Muscle layer of duodenum (tissue), 2 donors: Measurements from ENCODE around the gene CYBB.
A peak's percentile ranks its signal among the peaks of the same experiment; 100 is the strongest.
"Not testable (repeated sequence)": the region's sequence is repeated elsewhere in the genome, so short reads cannot be mapped to it uniquely, and the experiment has no call there.

Experiments used
- H3K27ac ChIP-seq: one replicate; pipeline ENCODE4 v1.7.0; 2013; ENCODE audit warnings: mild to moderate bottlenecking, low read length
- H3K27me3 ChIP-seq: one replicate; pipeline ENCODE4 v1.7.0; 2013; ENCODE audit warnings: low read depth, mild to moderate bottlenecking, control low read depth, low read length
- H3K36me3 ChIP-seq, 2 donors: one replicate each; pipeline ENCODE4 v1.7.0; 2013; ENCODE audit warnings: low read length in 2 of 2, control low read depth in 1 of 2, mild to moderate bottlenecking in 1 of 2; ENCODE audit not compliant: insufficient read depth in 2 of 2, control insufficient read depth in 1 of 2
- H3K4me1 ChIP-seq, 2 donors: one replicate each; pipeline ENCODE4 v1.7.0; 2013; ENCODE audit warnings: low read length in 2 of 2, mild to moderate bottlenecking in 2 of 2, control low read depth in 1 of 2, moderate library complexity in 1 of 2; ENCODE audit not compliant: insufficient read depth in 2 of 2, control insufficient read depth in 1 of 2
- H3K4me3 ChIP-seq, 2 donors: one replicate each; pipeline ENCODE4 v1.7.0; 2013; ENCODE audit warnings: low read length in 2 of 2, low read depth in 1 of 2, mild to moderate bottlenecking in 1 of 2
- H3K9me3 ChIP-seq, 2 donors: one replicate each; pipeline ENCODE4 v1.7.0; 2013; ENCODE audit warnings: low read length in 2 of 2, control low read depth in 1 of 2, mild to moderate bottlenecking in 1 of 2; ENCODE audit not compliant: control insufficient read depth in 1 of 2
- donor health status: healthy.

The CYBB gene

DNA sequence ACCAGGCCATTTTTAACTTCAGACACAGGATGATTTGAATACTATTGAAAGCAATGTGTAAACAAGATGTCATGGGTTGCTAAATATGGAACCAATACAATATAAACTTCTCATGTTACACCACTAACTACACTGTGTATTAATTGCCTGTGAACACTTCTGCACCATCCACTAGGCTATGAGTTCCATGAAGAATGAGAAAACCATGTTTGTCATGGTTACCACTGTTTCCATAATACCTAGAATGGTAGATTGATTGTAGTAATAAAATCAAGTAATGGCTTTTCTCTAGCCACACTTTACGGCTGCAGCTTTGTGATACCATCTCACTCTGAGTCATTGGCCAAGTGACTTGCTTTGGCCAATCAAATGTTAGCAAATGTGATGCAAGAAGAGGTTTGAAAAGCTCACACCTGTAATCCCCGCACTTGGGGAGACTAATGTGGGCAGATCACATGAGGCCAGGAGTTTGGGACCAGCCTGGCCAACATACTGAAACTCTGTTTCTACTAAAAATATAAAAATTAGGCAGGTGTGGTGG, 19.9 kb upstream of the CYBB start:
- Histone ChIP-seq H3K27ac (no peak overlapping the region), H3K36me3 (no peaks in the 10 kb centered on the region), H3K27me3 (no peaks in the 10 kb centered on the region), H3K9me3 (no peaks in the 10 kb centered on the region), H3K4me3 (no peak overlapping the region), H3K4me1 (no peaks in the 10 kb centered on the region)

DNA sequence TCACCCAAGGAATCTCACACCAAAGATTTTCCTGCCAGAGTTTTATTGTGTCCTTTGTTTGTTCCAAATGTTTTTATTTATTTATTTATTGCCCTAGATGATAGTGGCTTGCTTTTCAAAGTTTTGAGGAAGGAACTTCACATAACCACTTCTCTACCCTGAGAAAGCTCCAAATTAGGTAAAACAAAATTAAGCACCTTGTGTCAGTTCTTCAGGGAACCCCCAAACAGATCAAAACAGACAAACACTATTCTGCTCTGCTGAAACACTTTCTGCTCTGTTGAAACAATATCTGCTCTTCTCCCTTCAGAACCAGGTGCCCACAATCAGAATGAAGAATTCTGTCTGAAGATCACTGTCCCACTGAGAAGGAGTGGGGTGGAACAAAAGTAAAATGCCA, 16.5 kb upstream of the CYBB start:
- no peaks in the 10 kb centered on the region for H3K27me3 ChIP-seq
- H3K36me3 ChIP-seq, result no peaks in the 10 kb centered on the region
- H3K27ac ChIP-seq, result no peak overlapping the region
- no peaks in the 10 kb centered on the region for H3K4me1 ChIP-seq
- no peaks in the 10 kb centered on the region for H3K9me3 ChIP-seq
- no peak overlapping the region for H3K4me3 ChIP-seq

DNA sequence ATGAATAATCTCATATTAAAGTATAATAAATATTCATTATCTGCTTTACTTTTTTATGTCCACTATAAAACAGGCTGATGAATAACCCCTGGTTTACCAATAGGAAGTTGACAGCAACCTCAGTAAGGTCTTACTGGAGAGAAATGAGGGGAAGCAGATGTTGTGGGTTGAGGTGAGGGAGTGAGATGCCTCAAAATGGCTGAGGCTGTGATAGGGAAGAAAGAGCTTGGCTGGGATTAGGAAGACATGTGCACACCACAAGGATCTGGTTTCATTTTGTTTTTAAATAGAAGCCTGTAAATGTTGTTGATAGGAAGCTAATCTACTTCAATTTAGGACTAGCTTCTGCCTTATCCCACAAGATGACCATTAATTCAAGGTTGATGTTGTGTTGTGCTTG, 14.4 kb upstream of the CYBB start:
- no peaks in the 10 kb centered on the region for H3K27me3 ChIP-seq
- H3K36me3 ChIP-seq, result no peaks in the 10 kb centered on the region
- H3K4me1 ChIP-seq, result no peaks in the 10 kb centered on the region
- no peak overlapping the region for H3K27ac ChIP-seq
- H3K4me3 ChIP-seq, result no peak overlapping the region
- H3K9me3 ChIP-seq, result no peaks in the 10 kb centered on the region

DNA sequence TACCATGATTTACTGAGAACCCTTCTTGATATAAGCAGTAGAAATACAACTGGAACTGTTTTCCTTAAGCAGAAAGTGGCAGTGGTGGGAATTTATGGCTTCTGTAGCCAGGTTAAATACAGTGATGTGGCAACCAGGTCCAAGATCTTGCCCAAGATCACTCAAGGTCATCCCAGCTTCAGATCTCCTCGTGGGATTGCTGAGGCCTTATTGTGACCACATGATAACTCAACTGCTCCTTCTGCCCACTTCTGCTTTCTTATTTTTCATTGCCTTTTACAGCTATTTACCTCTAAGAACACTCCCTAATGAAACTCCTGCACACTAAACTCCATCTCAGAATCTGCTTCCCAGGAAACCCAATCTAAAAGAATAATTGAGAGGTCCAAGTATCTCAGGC, 12.4 kb upstream of the CYBB start:
- Histone ChIP-seq H3K4me3 (no peak overlapping the region), H3K27ac (no peak overlapping the region), H3K4me1 (no peaks in the 10 kb centered on the region), H3K27me3 (no peaks in the 10 kb centered on the region), H3K36me3 (no peaks in the 10 kb centered on the region), H3K9me3 (no peaks in the 10 kb centered on the region)

GRCh38 chrX:37768866-37769265, 11.0 kb upstream of the CYBB start:
- not testable (repeated sequence) for H3K27me3 ChIP-seq, H3K36me3 ChIP-seq, H3K4me3 ChIP-seq, H3K9me3 ChIP-seq, H3K27ac ChIP-seq, H3K4me1 ChIP-seq

GRCh38 chrX:37776283-37776986, 3.4 kb upstream of the CYBB start:
- Histone ChIP-seq H3K4me3 (no peak overlapping the region), H3K27me3 (no peaks in the 10 kb centered on the region), H3K27ac (no peak overlapping the region), H3K4me1 (no peaks in the 10 kb centered on the region), H3K36me3 (no peaks in the 10 kb centered on the region), H3K9me3 (no peaks in the 10 kb centered on the region)

DNA sequence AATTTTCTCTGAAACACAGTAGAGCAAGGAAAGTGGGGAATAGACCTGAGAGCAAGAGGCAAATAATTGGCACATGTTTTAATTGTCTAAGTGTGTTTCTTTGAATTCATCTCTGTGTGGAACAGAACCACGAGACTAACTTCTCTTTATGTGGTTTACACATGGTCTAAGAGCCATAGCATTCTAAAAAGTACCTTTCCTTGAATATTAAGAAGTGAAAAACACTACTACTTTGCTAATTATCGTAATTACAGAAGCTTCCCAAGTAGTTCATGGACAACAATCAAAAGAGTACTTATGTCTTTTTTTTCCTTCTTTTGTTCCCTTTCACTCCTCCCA, 2.9 kb upstream of the CYBB start:
- Histone ChIP-seq H3K4me1 (no peaks in the 10 kb centered on the region), H3K27ac (no peak overlapping the region)

DNA sequence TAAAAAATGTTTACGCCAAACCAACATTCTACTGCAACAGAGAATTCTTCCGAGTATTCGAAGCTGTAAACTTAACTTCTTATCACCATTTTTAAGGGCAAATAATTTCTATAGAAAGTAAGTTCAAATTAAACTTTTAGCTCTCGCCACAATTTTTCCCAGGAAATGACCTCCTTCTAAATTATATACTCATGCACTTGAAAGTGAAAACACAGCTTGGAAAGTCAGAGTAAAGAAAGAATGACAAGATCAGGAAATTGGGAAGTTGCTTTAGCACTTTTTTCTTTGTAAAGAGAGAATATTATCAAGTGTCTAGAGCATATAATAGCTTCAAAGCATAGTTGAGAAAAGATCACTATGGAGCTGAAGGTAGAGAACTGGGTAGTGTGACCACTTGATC, 1.2 kb downstream of the CYBB start:
- H3K4me1 ChIP-seq, result no peaks in the 10 kb centered on the region
- H3K9me3 ChIP-seq, result no peaks in the 10 kb centered on the region
- no peaks in the 10 kb centered on the region for H3K27me3 ChIP-seq
- no peak overlapping the region for H3K27ac ChIP-seq
- H3K36me3 ChIP-seq, result no peaks in the 10 kb centered on the region
- peak overlapping the region in 1 of 2 donors; percentile 27 for H3K4me3 ChIP-seq

More for the DNA sequence above, 2.9 kb upstream of the CYBB start:
- Histone ChIP-seq H3K36me3 (no peaks in the 10 kb centered on the region), H3K4me3 (no peak overlapping the region), H3K9me3 (no peaks in the 10 kb centered on the region), H3K27me3 (no peaks in the 10 kb centered on the region)

DNA sequence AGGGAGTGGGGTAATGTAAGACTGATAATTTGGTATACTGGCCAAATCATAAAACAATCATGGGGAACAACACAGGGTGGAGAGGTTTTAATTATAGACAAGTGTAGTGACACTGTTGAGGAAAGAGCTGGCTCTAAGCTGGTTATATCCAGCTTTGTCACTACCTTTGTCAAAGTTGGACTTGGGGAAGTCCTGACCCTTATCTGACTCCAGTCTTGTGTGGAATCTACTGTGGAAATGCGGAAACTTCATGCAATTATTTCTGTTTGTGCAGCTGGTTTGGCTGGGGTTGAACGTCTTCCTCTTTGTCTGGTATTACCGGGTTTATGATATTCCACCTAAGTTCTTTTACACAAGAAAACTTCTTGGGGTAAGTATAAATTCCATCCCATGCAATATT, 2.0 kb downstream of the CYBB start:
- peak overlapping the region in 1 of 2 donors; percentile 27 for H3K4me3 ChIP-seq
- H3K4me1 ChIP-seq, result no peaks in the 10 kb centered on the region
- H3K9me3 ChIP-seq, result no peaks in the 10 kb centered on the region
- no peaks in the 10 kb centered on the region for H3K36me3 ChIP-seq
- H3K27me3 ChIP-seq, result no peaks in the 10 kb centered on the region
- no peak overlapping the region for H3K27ac ChIP-seq

- Histone ChIP-seq H3K27ac (no peak overlapping the region), H3K36me3 (no peaks in the 10 kb centered on the region), H3K27me3 (no peaks in the 10 kb centered on the region), H3K9me3 (no peaks in the 10 kb centered on the region), H3K4me3 (peak overlapping the region in 1 of 2 donors; percentile 21), H3K4me1 (no peaks in the 10 kb centered on the region)
Observed at GRCh38 chrX:37782359-37782758, 2.5 kb downstream of the CYBB start.

- H3K27me3 ChIP-seq, result no peaks in the 10 kb centered on the region
- no peaks in the 10 kb centered on the region for H3K9me3 ChIP-seq
- no peak overlapping the region for H3K27ac ChIP-seq
- H3K4me1 ChIP-seq, result no peaks in the 10 kb centered on the region
- no peak overlapping the region for H3K4me3 ChIP-seq
- H3K36me3 ChIP-seq, result no peaks in the 10 kb centered on the region
Observed at GRCh38 chrX:37783305-37783704, 3.4 kb downstream of the CYBB start.

DNA sequence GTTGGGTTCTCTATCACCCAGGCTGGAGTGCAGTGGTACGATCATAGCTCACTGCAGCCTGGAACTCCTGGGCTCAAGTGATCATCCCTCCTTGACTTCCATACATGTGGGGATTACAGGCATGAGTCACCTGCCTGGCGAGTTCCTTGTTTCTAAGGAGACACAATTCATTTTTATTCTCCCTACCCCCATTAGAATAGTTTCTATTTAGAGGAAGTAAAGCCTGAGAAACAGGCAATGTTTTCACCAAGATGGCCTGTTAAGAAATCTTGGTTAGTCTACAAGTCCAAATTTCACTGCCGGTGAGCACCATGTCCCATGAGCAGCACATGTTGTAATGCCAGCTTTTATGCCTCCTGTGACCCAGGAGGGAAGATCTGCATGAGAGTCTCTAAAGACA, 5.7 kb downstream of the CYBB start:
- H3K4me3 ChIP-seq, result no peak overlapping the region
- H3K27ac ChIP-seq, result no peak overlapping the region
- no peaks in the 10 kb centered on the region for H3K4me1 ChIP-seq
- no peaks in the 10 kb centered on the region for H3K36me3 ChIP-seq
- no peaks in the 10 kb centered on the region for H3K27me3 ChIP-seq
- H3K9me3 ChIP-seq, result no peaks in the 10 kb centered on the region
